ENCODE results near the gene KCNK16.

GRCh38 chr6:39342692-39343395 is 20.3 kb upstream of the KCNK16 start:
- TF ChIP-seq CTCF (IDR thresholded peaks at IDR 0.05; ENCODE audit: poor library complexity, severe bottlenecking) (no peak), REST (IDR thresholded peaks at IDR 0.05; ENCODE audit: borderline replicate concordance) (no peak), TAF1 (IDR thresholded peaks at IDR 0.05; ENCODE audit: low read depth) (no peak), EP300 (conservative IDR thresholded peaks at IDR 0.05; ENCODE audit: poor library complexity, severe bottlenecking) (no peak)
